GM12872 (cell line): ENCODE results near the gene CRHR2.

ENCODE experiments used
- CTCF ChIP-seq: IDR thresholded peaks from 3 replicates; pipeline ENCODE4 v1.5.1; 2011; ENCODE audit warnings: low read depth, mild to moderate bottlenecking, low read length, moderate library complexity; ENCODE audit not compliant: insufficient read depth

The CRHR2 gene

GRCh38 chr7:30646154-30646553 lies 36.1 kb downstream of the CRHR2 start:
- TF ChIP-seq CTCF: no peak

DNA sequence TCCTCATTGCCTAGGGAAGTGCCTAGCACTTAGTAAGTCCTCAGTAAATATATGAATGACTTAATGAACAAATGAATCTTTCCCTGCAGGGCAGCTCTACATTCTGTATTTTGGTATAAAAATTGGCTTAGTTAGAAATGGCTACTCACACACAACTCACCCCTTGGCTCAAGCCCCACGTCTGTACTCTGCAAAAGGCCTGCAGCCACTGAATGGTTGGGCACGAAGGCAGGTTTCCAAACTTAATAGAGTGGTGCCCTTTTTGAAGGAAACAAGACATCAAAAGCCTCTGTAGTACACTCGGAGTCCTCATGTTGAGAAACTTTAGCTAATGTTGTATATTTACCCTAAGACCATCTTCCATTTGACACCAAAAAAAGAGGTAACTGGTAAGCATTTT lies 36.6 kb downstream of the CRHR2 start:
- no peak for TF ChIP-seq CTCF

- no peak for TF ChIP-seq CTCF
These were observed 37.8 kb downstream of the CRHR2 start for GRCh38 chr7:30644286-30644955.

DNA sequence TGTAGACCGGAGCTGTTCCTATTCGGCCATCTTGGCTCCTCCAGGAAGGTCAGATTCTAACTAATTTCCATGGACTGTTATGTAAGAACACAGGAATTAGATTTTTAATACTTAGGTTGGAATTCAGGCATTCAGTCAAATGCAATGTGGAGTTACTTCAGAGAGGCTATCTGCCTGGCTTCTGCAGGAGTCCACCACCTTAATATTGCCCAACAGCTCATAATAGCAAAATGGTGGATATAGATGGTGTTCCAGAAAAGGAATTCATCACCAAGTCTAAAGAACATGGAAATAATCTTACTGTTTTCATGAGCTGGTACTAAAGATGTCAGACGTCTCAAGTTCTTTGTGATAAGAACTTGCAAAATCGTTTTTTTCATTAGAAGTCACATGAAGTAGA lies 39.5 kb downstream of the CRHR2 start:
- TF ChIP-seq CTCF: no peak

GRCh38 chr7:30635798-30636197 lies 46.5 kb downstream of the CRHR2 start:
- no peak for TF ChIP-seq CTCF

DNA sequence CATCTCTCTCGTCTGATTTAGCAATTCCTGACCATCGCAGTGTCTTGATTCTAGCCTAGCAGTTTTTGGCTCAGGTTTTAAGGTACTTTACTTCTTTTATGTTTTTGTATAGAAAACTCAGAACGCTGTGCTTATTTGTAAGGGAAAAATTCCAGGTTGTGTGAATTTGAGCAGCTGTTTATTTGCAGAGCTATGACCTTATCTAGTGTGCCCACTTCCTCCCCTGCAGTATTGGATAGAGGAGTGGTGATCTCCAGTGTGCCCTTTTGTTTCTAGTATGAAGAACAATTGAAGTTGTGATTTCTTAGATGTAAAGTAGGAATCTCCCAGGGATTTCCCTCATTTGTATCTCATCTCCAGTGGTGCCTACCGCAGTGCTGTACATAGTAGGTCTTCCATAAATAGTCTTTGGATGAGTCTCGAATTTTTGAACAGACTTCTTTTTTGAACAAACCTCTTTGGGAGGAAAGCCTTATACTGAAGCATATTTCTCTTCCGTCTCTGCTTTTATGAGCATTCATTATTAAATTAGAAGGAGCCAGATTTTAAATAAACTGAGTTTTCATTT lies 47.5 kb downstream of the CRHR2 start:
- no peak for TF ChIP-seq CTCF

GRCh38 chr7:30634193-30634626 lies 48.0 kb downstream of the CRHR2 start:
- TF ChIP-seq CTCF: no peak
